Muscle layer of duodenum (tissue), 2 donors: ENCODE measurements around the gene CHL1.

ENCODE experiments used
- H3K27ac ChIP-seq: one replicate; pipeline ENCODE4 v1.7.0; 2013; ENCODE audit warnings: mild to moderate bottlenecking, low read length
- H3K27me3 ChIP-seq: one replicate; pipeline ENCODE4 v1.7.0; 2013; ENCODE audit warnings: low read depth, mild to moderate bottlenecking, control low read depth, low read length
- H3K36me3 ChIP-seq, 2 donors: one replicate each; pipeline ENCODE4 v1.7.0; 2013; ENCODE audit warnings: low read length in 2 of 2, control low read depth in 1 of 2, mild to moderate bottlenecking in 1 of 2; ENCODE audit not compliant: insufficient read depth in 2 of 2, control insufficient read depth in 1 of 2
- H3K4me1 ChIP-seq, 2 donors: one replicate each; pipeline ENCODE4 v1.7.0; 2013; ENCODE audit warnings: low read length in 2 of 2, mild to moderate bottlenecking in 2 of 2, control low read depth in 1 of 2, moderate library complexity in 1 of 2; ENCODE audit not compliant: insufficient read depth in 2 of 2, control insufficient read depth in 1 of 2
- H3K4me3 ChIP-seq, 2 donors: one replicate each; pipeline ENCODE4 v1.7.0; 2013; ENCODE audit warnings: low read length in 2 of 2, low read depth in 1 of 2, mild to moderate bottlenecking in 1 of 2
- H3K9me3 ChIP-seq, 2 donors: one replicate each; pipeline ENCODE4 v1.7.0; 2013; ENCODE audit warnings: low read length in 2 of 2, control low read depth in 1 of 2, mild to moderate bottlenecking in 1 of 2; ENCODE audit not compliant: control insufficient read depth in 1 of 2
- donor health status: healthy.

Gene CHL1

DNA sequence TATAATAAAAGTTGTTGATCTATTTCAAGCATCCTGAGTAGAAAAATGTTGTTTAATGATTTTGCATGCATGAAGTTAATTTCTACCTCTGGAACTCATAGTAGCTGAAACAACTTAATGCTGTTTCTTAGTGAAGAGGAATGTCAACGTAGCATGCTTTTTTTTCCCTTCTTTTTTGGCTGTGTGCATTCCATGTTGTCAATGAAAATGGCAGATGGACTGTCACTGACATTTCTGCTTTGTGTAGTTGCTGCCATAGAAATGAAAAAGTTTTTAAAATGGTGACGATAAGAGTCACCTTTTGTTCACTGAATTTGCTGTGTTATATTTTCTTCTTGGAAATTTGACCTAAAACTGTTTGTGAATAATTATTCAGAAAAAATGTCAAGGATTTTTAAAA lies 116.3 kb downstream of the CHL1 start:
- Histone ChIP-seq H3K36me3 (no peaks in the 10 kb centered on the region), H3K9me3 (no peaks in the 10 kb centered on the region), H3K27ac (no peak overlapping the region), H3K4me3 (no peak overlapping the region), H3K27me3 (no peaks in the 10 kb centered on the region), H3K4me1 (no peaks in the 10 kb centered on the region)

DNA sequence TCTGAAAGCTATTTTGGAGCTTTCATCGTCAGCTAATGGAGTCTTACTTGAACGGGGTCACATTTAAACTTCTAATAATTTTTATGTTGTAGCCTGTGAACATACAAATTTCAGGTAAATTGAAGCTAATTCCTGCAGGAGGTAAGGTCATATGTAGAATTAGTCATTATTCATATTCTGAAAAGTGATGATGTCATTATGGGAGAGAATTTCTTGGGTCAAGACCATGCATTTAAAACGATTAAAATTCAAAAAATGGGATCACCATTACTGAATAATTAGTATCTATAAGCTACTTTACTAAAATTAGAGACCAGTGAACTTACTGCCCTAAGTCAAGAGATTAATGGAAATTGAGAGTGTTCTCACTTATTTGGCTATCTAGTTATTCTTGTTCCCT lies 120.4 kb downstream of the CHL1 start:
- H3K4me1 ChIP-seq = no peaks in the 10 kb centered on the region
- H3K27me3 ChIP-seq = no peaks in the 10 kb centered on the region
- no peak overlapping the region for H3K27ac ChIP-seq
- no peak overlapping the region for H3K4me3 ChIP-seq
- no peaks in the 10 kb centered on the region for H3K9me3 ChIP-seq
- H3K36me3 ChIP-seq = no peaks in the 10 kb centered on the region

GRCh38 chr3:318903-319302 lies 122.3 kb downstream of the CHL1 start:
- H3K4me1 ChIP-seq = no peaks in the 10 kb centered on the region
- no peak overlapping the region for H3K27ac ChIP-seq
- H3K36me3 ChIP-seq = no peaks in the 10 kb centered on the region
- H3K9me3 ChIP-seq = no peaks in the 10 kb centered on the region
- H3K4me3 ChIP-seq = no peak overlapping the region
- H3K27me3 ChIP-seq = no peaks in the 10 kb centered on the region

GRCh38 chr3:324423-324822 lies 127.9 kb downstream of the CHL1 start:
- Histone ChIP-seq H3K4me3 (no peak overlapping the region), H3K9me3 (no peaks in the 10 kb centered on the region), H3K36me3 (no peaks in the 10 kb centered on the region), H3K27ac (no peak overlapping the region), H3K4me1 (no peaks in the 10 kb centered on the region), H3K27me3 (no peaks in the 10 kb centered on the region)

GRCh38 chr3:325495-325894 lies 128.9 kb downstream of the CHL1 start:
- no peaks in the 10 kb centered on the region for H3K27me3 ChIP-seq
- H3K27ac ChIP-seq = no peak overlapping the region
- no peaks in the 10 kb centered on the region for H3K36me3 ChIP-seq
- H3K4me1 ChIP-seq = no peaks in the 10 kb centered on the region
- no peak overlapping the region for H3K4me3 ChIP-seq
- no peaks in the 10 kb centered on the region for H3K9me3 ChIP-seq

GRCh38 chr3:330494-331115 lies 134.0 kb downstream of the CHL1 start:
- H3K4me3 ChIP-seq = no peak overlapping the region
- H3K27ac ChIP-seq = no peak overlapping the region

DNA sequence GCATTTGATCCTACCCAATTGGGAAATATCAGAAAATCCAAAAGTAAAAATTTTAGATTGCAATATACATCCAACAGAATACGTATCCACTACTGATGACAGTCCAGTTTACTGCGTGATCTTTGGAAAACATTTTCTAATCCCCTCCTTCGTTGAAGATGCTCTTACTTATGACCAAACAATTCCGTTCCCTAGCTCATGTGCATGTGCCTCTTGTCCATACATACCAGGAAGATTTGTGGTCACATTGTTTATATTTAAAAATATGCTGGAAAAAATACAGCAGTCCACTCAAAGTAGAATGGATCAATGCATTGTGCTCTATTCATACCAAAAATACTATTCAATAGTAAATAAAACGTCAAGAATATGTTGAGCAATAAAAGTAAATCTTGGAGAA lies 135.3 kb downstream of the CHL1 start:
- no peaks in the 10 kb centered on the region for H3K27me3 ChIP-seq

More at GRCh38 chr3:330494-331115, 134.0 kb downstream of the CHL1 start:
- no peaks in the 10 kb centered on the region for H3K27me3 ChIP-seq
- no peaks in the 10 kb centered on the region for H3K4me1 ChIP-seq
- H3K9me3 ChIP-seq = no peaks in the 10 kb centered on the region
- H3K36me3 ChIP-seq = no peaks in the 10 kb centered on the region

DNA sequence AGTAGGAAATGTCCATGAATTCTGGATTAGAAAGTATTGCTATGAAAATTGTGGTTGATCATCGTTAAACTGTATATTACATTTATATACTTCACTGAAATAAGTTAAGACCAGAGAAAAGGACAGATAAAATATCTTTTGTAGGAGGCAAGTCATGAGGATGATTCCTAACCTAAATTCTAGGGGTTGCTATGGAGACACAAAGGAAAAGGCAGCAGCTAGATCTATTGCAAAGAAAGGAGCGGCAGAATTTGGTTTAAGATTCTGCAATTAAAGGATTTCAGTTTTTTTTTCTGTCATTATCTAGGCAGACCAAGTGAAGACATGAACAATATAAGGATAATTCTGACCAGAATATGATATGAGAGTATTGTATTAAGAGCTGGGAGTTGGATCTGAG lies 136.1 kb downstream of the CHL1 start:
- no peaks in the 10 kb centered on the region for H3K36me3 ChIP-seq
- H3K9me3 ChIP-seq = no peaks in the 10 kb centered on the region
- no peak overlapping the region for H3K27ac ChIP-seq
- H3K4me3 ChIP-seq = no peak overlapping the region
- H3K4me1 ChIP-seq = no peaks in the 10 kb centered on the region
- no peaks in the 10 kb centered on the region for H3K27me3 ChIP-seq

More for the DNA sequence above, 135.3 kb downstream of the CHL1 start:
- no peak overlapping the region for H3K4me3 ChIP-seq
- no peak overlapping the region for H3K27ac ChIP-seq
- H3K4me1 ChIP-seq = no peaks in the 10 kb centered on the region
- H3K36me3 ChIP-seq = no peaks in the 10 kb centered on the region
- H3K9me3 ChIP-seq = no peaks in the 10 kb centered on the region

GRCh38 chr3:335240-335639 lies 138.7 kb downstream of the CHL1 start:
- Histone ChIP-seq H3K9me3 (no peaks in the 10 kb centered on the region), H3K27me3 (no peaks in the 10 kb centered on the region), H3K4me1 (no peaks in the 10 kb centered on the region), H3K27ac (no peak overlapping the region), H3K4me3 (no peak overlapping the region), H3K36me3 (no peaks in the 10 kb centered on the region)

GRCh38 chr3:339351-339750 lies 142.8 kb downstream of the CHL1 start:
- Histone ChIP-seq H3K4me1 (no peaks in the 10 kb centered on the region), H3K4me3 (no peak overlapping the region), H3K27ac (no peak overlapping the region), H3K36me3 (no peaks in the 10 kb centered on the region), H3K27me3 (no peaks in the 10 kb centered on the region), H3K9me3 (no peaks in the 10 kb centered on the region)

DNA sequence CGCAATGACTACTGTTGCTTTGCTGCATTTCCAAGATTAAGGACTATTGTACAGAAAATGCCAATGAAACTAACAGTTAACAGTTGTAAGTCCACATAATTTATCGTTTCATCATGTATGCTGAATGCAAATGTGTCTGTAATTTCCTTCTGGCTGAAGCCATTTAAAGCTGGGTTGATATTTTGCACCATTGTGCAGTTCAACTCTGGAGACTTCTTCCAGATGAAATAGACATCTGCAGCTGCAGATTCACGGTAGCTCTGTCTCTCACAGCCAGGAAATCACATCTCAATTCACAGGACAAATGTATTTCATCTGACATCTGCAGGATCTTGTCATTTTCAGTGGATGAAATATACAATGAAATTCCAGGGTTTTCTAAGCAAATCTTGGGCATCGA lies 145.4 kb downstream of the CHL1 start:
- H3K4me3 ChIP-seq = no peak overlapping the region
- no peaks in the 10 kb centered on the region for H3K4me1 ChIP-seq

GRCh38 chr3:346186-346585 lies 149.6 kb downstream of the CHL1 start:
- no peaks in the 10 kb centered on the region for H3K9me3 ChIP-seq
- no peaks in the 10 kb centered on the region for H3K36me3 ChIP-seq
- H3K4me1 ChIP-seq = no peaks in the 10 kb centered on the region
- no peak overlapping the region for H3K4me3 ChIP-seq
- H3K27me3 ChIP-seq = no peaks in the 10 kb centered on the region
- H3K27ac ChIP-seq = no peak overlapping the region

More for the DNA sequence above, 145.4 kb downstream of the CHL1 start:
- Histone ChIP-seq H3K27ac (no peak overlapping the region), H3K9me3 (no peaks in the 10 kb centered on the region), H3K36me3 (no peaks in the 10 kb centered on the region), H3K27me3 (no peaks in the 10 kb centered on the region)
